Ascending aorta (tissue), 2 donors: ENCODE results near the gene DISP3. TPM values are rescaled to one million over a fixed set of nuclear protein-coding genes. Genes with fewer than 3 reads are reported as not detected.

Source experiments
- DNase-seq, 2 donors: peaks; one replicate each; pipeline ENCODE4 v3.0.0-alpha.2; 2019; ENCODE audit warnings: low spot score in 2 of 2
- H3K27ac ChIP-seq, 2 donors: fragments of 200-600 bp; sonication (generic); one replicate each; pipeline ENCODE4 v1.5.1; 2016 to 2017; ENCODE audit warnings: mild to moderate bottlenecking in 1 of 2
- H3K27me3 ChIP-seq: fragments of 200-600 bp; sonication (generic); one replicate; pipeline ENCODE4 v1.5.1; 2017
- H3K36me3 ChIP-seq, 2 donors: fragments of 200-600 bp; sonication (generic); one replicate each; pipeline ENCODE4 v1.5.1; 2016
- H3K4me1 ChIP-seq, 2 donors: fragments of 200-600 bp; sonication (generic); one replicate each; pipeline ENCODE4 v1.5.1; 2016 to 2017; ENCODE audit warnings: mild to moderate bottlenecking in 1 of 2
- H3K4me3 ChIP-seq, 2 donors: fragments of 200-600 bp; sonication (generic); one replicate each; pipeline ENCODE4 v1.5.1; 2016 to 2017; ENCODE audit warnings: mild to moderate bottlenecking in 1 of 2
- H3K9me3 ChIP-seq, 2 donors: fragments of 200-600 bp; sonication (generic); one replicate each; pipeline ENCODE4 v1.5.1; 2016
- CTCF ChIP-seq, 3 experiments: fragments of 200-600 bp in 2 of 3; fragments of 450-650 bp in 1 of 3; sonication (generic) in 2 of 3; IDR thresholded peaks; one replicate each; pipeline ENCODE4 v1.5.1; 2016 to 2019; ENCODE audit warnings: antibody characterized with exemption in 3 of 3, mild to moderate bottlenecking in 1 of 3, moderate library complexity in 1 of 3
- intact Hi-C: fragments of 100-400 bp; cut with DNase I; formaldehyde crosslinking; loops from one replicate; pipeline ENCODE4 v1.15.1; 2023
- total RNA-seq: library from RNA; depleted of rRNA; stranded (reverse); fragments of >200 nt; gene quantifications from one replicate; pipeline ENCODE4 v1.1.0, GENCODE V29; 2016

The DISP3 gene
- total RNA-seq, 1 donor from 2014 or later: not detected

GRCh38 chr1:11494771-11495170 lies 15.8 kb downstream of the DISP3 start:
- Histone ChIP-seq H3K9me3 (no peaks in the 10 kb centered on the region), H3K27me3 (peaks cover 3% of the 10 kb centered on the region), H3K4me1 (no peaks in the 10 kb centered on the region), H3K4me3 (no peak overlapping the region), H3K27ac (no peak overlapping the region), H3K36me3 (no peaks in the 10 kb centered on the region)
- intact Hi-C loops: no loop called here
- no peak for TF ChIP-seq CTCF (IDR thresholded peaks at IDR 0.05)
- peak in 1 of 2 donors; percentile 15 for DNase-seq

- no peak overlapping the region for H3K27ac ChIP-seq
- no peak overlapping the region for H3K4me3 ChIP-seq
- H3K36me3 ChIP-seq: no peaks in the 10 kb centered on the region
- peak in 1 of 2 donors; percentile 25 for DNase-seq
- no peaks in the 10 kb centered on the region for H3K4me1 ChIP-seq
- H3K27me3 ChIP-seq: peaks cover 3% of the 10 kb centered on the region
- TF ChIP-seq CTCF (IDR thresholded peaks at IDR 0.05): no peak
- H3K9me3 ChIP-seq: no peaks in the 10 kb centered on the region
- intact Hi-C loops: no loop called here
Measured at GRCh38 chr1:11495579-11495978, 16.6 kb downstream of the DISP3 start.

- intact Hi-C loops: no loop called here
- no peaks in the 10 kb centered on the region for H3K4me1 ChIP-seq
- H3K27me3 ChIP-seq: peaks cover 3% of the 10 kb centered on the region
- H3K4me3 ChIP-seq: no peak overlapping the region
- no peaks in the 10 kb centered on the region for H3K9me3 ChIP-seq
- DNase-seq: peak in 1 of 2 donors; percentile 38
- H3K36me3 ChIP-seq: no peaks in the 10 kb centered on the region
- H3K27ac ChIP-seq: no peak overlapping the region
- no peak for TF ChIP-seq CTCF (IDR thresholded peaks at IDR 0.05)
Measured at GRCh38 chr1:11496551-11497080, 17.7 kb downstream of the DISP3 start.

DNA sequence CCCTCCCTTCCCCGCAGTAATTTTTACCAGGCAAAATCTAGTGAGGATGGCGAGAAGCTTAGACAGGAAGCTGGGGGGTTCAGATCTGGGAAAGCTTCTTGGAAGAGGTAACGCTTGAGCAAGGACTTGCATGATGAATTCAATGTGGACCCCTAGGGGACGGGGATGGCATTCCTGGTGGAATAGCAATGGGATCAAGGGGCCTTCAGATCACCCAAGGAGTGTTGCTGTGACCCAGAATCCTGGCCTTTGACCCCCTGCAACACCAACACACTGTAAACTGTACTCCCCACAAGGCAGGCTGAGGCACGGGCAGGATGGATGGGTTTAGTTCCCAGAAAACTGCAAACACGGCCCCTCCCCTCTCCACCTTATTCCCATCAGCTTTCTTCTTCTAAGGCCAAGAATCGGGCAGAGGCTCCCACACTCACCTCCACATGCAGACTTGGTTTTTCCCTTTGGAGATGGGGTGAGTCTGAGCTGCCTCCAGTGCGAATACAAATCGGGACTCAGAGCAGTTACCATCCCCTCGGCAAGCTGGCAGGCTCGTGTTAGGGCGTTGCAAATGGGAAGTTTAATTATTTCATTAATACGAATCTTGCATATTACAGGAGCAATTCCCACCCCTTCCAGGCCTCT lies 20.1 kb downstream of the DISP3 start:
- Histone ChIP-seq H3K4me1 (no peaks in the 10 kb centered on the region), H3K27me3 (peaks cover 3% of the 10 kb centered on the region), H3K9me3 (peaks cover 0 to 1% of the 10 kb centered on the region in 2 donors), H3K36me3 (no peaks in the 10 kb centered on the region), H3K4me3 (no peak overlapping the region), H3K27ac (no peak overlapping the region)
- no peak for TF ChIP-seq CTCF (IDR thresholded peaks at IDR 0.05)
- peak in 1 of 2 donors; percentile 33 for DNase-seq
- intact Hi-C loops: no loop called here

DNA sequence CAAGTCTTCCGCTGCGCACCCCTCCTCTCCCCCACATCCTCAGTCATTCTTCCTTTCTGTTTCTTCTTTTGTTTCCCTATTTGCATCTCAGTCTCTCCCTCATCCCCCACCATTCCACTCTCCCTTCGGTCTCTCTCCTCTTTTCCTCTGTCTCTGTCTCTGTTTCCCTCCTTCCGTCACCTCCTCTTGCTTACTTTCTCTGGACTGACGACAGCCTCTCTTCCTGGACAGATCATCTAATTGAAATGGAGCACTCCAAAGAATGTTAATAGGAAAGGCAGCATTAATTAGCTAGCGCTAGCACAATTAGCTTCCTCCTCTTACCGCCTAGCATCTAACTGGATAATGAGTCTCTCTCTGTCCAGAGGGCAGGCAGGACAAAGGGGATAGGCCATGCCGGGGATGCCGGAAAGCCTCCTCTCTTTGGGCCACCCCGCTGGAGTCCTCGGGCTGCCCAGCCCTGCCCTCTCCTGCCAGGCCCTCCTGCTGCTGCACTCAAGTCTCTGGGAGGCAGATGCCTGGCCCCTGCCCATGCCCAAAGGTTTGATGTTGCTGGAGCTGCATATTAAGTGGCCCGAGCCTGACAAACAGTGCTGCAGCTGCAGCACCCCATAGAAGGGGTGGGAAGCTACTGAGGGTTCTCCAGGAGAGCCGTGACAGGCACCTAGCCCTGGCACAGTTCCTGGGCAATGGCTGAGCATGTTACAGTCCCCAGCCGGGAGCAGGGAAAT lies 20.8 kb downstream of the DISP3 start:
- DNase-seq: peak in 1 of 2 donors; percentile 22
- TF ChIP-seq CTCF (IDR thresholded peaks at IDR 0.05): no peak
- Histone ChIP-seq H3K36me3 (no peaks in the 10 kb centered on the region), H3K27ac (no peak overlapping the region), H3K27me3 (peaks cover 3% of the 10 kb centered on the region), H3K9me3 (peaks cover 0 to 8% of the 10 kb centered on the region in 2 donors), H3K4me3 (no peak overlapping the region), H3K4me1 (no peaks in the 10 kb centered on the region)
- intact Hi-C loops: no loop called here
